A549 (cell line): ENCODE results near the gene NBEAL2.

ENCODE experiments used
- BHLHE40 ChIP-seq: IDR thresholded peaks from 2 replicates; pipeline ENCODE4 v1.6.1; 2012; ENCODE audit warnings: low read depth, low read length, inconsistent platforms
- CHD4 ChIP-seq: fragments of 200-600 bp; sonication (generic); IDR thresholded peaks from 2 replicates; pipeline ENCODE4 v1.6.1; 2016; ENCODE audit warnings: antibody characterized with exemption, mild to moderate bottlenecking, borderline replicate concordance
- RARB ChIP-seq: fragments of 250-450 bp; sonication (Bioruptor Pico); IDR thresholded peaks from 2 replicates; pipeline ENCODE4 v1.8.0; 2021; ENCODE audit warnings: mild to moderate bottlenecking, moderate library complexity
- TF ChIP-seq, protein P1 (sequence below): fragments of >200 bp; sonication (Bioruptor Twin); formaldehyde crosslinking; IDR thresholded peaks from 3 replicates; pipeline ENCODE4 v1.5.1; 2016
- TF ChIP-seq, protein P2 (sequence below): IDR thresholded peaks from 2 replicates; pipeline ENCODE4 v1.6.1; 2012
- TF ChIP-seq, protein P3 (sequence below): fragments of 200-600 bp; sonication (generic); IDR thresholded peaks from 2 replicates; pipeline ENCODE4 v1.6.1; 2016; ENCODE audit warnings: antibody characterized with exemption, mild to moderate bottlenecking, moderate library complexity
- TF ChIP-seq, protein P4 (sequence below): fragments of 250-450 bp; sonication (Bioruptor Pico); IDR thresholded peaks from 2 replicates; pipeline ENCODE4 v1.5.0; 2021; ENCODE audit warnings: mild to moderate bottlenecking, moderate library complexity, borderline replicate concordance

GRCh38 chr3:46998121-46998851, 18.8 kb downstream of the NBEAL2 start:
- TF ChIP-seq, protein P1, sequence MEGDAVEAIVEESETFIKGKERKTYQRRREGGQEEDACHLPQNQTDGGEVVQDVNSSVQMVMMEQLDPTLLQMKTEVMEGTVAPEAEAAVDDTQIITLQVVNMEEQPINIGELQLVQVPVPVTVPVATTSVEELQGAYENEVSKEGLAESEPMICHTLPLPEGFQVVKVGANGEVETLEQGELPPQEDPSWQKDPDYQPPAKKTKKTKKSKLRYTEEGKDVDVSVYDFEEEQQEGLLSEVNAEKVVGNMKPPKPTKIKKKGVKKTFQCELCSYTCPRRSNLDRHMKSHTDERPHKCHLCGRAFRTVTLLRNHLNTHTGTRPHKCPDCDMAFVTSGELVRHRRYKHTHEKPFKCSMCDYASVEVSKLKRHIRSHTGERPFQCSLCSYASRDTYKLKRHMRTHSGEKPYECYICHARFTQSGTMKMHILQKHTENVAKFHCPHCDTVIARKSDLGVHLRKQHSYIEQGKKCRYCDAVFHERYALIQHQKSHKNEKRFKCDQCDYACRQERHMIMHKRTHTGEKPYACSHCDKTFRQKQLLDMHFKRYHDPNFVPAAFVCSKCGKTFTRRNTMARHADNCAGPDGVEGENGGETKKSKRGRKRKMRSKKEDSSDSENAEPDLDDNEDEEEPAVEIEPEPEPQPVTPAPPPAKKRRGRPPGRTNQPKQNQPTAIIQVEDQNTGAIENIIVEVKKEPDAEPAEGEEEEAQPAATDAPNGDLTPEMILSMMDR, result peak; percentile 64
- no peak for TF ChIP-seq CHD4
- TF ChIP-seq, protein P2, sequence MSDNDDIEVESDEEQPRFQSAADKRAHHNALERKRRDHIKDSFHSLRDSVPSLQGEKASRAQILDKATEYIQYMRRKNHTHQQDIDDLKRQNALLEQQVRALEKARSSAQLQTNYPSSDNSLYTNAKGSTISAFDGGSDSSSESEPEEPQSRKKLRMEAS, result no peak
- TF ChIP-seq RARB (CRISPR knock-in tag), result no peak
- TF ChIP-seq BHLHE40, result no peak
- TF ChIP-seq, protein P3, sequence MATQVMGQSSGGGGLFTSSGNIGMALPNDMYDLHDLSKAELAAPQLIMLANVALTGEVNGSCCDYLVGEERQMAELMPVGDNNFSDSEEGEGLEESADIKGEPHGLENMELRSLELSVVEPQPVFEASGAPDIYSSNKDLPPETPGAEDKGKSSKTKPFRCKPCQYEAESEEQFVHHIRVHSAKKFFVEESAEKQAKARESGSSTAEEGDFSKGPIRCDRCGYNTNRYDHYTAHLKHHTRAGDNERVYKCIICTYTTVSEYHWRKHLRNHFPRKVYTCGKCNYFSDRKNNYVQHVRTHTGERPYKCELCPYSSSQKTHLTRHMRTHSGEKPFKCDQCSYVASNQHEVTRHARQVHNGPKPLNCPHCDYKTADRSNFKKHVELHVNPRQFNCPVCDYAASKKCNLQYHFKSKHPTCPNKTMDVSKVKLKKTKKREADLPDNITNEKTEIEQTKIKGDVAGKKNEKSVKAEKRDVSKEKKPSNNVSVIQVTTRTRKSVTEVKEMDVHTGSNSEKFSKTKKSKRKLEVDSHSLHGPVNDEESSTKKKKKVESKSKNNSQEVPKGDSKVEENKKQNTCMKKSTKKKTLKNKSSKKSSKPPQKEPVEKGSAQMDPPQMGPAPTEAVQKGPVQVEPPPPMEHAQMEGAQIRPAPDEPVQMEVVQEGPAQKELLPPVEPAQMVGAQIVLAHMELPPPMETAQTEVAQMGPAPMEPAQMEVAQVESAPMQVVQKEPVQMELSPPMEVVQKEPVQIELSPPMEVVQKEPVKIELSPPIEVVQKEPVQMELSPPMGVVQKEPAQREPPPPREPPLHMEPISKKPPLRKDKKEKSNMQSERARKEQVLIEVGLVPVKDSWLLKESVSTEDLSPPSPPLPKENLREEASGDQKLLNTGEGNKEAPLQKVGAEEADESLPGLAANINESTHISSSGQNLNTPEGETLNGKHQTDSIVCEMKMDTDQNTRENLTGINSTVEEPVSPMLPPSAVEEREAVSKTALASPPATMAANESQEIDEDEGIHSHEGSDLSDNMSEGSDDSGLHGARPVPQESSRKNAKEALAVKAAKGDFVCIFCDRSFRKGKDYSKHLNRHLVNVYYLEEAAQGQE, result no peak
- TF ChIP-seq, protein P4, sequence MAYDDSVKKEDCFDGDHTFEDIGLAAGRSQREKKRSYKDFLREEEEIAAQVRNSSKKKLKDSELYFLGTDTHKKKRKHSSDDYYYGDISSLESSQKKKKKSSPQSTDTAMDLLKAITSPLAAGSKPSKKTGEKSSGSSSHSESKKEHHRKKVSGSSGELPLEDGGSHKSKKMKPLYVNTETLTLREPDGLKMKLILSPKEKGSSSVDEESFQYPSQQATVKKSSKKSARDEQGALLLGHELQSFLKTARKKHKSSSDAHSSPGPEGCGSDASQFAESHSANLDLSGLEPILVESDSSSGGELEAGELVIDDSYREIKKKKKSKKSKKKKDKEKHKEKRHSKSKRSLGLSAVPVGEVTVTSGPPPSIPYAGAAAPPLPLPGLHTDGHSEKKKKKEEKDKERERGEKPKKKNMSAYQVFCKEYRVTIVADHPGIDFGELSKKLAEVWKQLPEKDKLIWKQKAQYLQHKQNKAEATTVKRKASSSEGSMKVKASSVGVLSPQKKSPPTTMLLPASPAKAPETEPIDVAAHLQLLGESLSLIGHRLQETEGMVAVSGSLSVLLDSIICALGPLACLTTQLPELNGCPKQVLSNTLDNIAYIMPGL (CRISPR knock-in tag), result no peak
